ENCODE measurements around the gene HOPX.

HOPX gene

DNA sequence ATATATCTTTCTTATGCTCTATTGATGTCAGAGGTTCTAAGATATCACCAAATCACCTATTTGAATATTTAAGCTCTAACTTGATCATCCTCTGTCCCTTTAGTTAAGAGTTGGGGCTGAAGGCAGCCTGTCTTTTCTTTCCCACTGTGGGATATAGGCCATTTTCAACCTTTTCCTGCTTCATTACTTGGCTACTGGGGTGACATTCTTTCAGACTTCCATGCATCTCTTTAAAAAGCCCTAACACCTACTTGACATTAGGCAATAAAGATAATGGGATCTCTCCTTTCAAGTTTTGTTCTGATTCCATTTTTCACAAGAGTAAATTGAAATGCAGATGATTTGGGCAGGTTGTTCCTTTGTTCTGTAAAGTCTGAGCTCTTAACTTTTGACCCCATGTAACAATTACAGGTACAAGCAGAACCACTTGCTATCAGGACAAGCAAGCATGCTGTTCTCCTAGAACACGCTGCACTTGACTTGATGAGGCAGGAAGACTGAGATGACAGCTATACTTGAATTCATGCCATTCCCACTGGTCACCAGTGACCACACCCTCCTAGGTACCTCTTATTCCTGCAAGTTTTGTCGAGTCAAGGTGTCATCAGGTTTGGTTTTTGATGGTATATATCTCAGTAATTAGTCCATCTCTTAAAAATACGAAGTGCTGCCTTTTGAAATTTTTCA lies 18.2 kb downstream of the HOPX start:
- Histone ChIP-seq H2AFZ (ENCODE audit: low read length) (no peak overlapping the region), H3K27me3 (replicated peaks; ENCODE audit: insufficient read depth, low read length) (no peaks in the 10 kb centered on the region), H3K4me2 (ENCODE audit: low read depth, low read length) (no peak overlapping the region), H3K9ac (ENCODE audit: low read length) (no peak overlapping the region), H3K4me1 (ENCODE audit: low read length) (no peaks in the 10 kb centered on the region), H3K27ac (ENCODE audit: low read length) (no peak overlapping the region), H3K9me2 (replicated peaks; ENCODE audit: insufficient read depth, low read length) (no peaks in the 10 kb centered on the region), H3K4me3 (ENCODE audit: low read length) (no peak overlapping the region), H3K36me3 (replicated peaks; ENCODE audit: insufficient read depth, low read length) (no peaks in the 10 kb centered on the region), H4K20me1 (ENCODE audit: insufficient read depth, low read length) (no peaks in the 10 kb centered on the region), H3K79me2 (ENCODE audit: low read length) (no peaks in the 10 kb centered on the region), H3F3A (ENCODE audit: insufficient read depth, low read length) (no peaks in the 10 kb centered on the region), H3K9me3 (replicated peaks; ENCODE audit: insufficient read depth, low read length) (no peaks in the 10 kb centered on the region)
- DNase-seq: no peak
- TF ChIP-seq EZH2 (optimal IDR thresholded peaks at IDR 0.05; ENCODE audit: low read depth, low read length): no peak
- no peak for TF ChIP-seq EZH2phosphoT487 (IDR thresholded peaks at IDR 0.05; ENCODE audit: low read length)
- TF ChIP-seq, protein P1, sequence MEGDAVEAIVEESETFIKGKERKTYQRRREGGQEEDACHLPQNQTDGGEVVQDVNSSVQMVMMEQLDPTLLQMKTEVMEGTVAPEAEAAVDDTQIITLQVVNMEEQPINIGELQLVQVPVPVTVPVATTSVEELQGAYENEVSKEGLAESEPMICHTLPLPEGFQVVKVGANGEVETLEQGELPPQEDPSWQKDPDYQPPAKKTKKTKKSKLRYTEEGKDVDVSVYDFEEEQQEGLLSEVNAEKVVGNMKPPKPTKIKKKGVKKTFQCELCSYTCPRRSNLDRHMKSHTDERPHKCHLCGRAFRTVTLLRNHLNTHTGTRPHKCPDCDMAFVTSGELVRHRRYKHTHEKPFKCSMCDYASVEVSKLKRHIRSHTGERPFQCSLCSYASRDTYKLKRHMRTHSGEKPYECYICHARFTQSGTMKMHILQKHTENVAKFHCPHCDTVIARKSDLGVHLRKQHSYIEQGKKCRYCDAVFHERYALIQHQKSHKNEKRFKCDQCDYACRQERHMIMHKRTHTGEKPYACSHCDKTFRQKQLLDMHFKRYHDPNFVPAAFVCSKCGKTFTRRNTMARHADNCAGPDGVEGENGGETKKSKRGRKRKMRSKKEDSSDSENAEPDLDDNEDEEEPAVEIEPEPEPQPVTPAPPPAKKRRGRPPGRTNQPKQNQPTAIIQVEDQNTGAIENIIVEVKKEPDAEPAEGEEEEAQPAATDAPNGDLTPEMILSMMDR (IDR thresholded peaks at IDR 0.05; ENCODE audit: low read length): no peak

DNA sequence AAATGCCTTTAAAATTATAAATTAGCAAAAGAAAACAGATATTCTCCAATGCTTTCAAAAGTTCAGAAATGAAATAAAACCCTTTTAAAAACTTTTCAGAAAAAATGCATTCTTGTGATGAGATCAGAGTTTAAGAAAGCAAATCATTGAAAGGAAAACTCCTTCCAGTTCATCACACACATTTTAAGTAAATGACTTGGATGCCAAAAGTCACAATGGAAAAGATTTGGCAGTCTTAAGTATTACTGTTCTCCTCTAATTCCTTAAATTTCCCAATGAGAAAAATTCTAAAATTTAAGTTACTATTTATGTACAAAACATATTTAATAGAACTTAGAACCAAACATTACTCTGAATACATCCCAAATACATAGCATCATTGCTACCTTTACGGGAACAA lies 21.1 kb downstream of the HOPX start:
- Histone ChIP-seq H3K27ac (ENCODE audit: low read length) (no peak overlapping the region), H2AFZ (ENCODE audit: low read length) (no peak overlapping the region), H3K27me3 (replicated peaks; ENCODE audit: insufficient read depth, low read length) (peaks cover 7% of the 10 kb centered on the region; the same call in 1 of the 2 replicates), H3K9me2 (replicated peaks; ENCODE audit: insufficient read depth, low read length) (no peaks in the 10 kb centered on the region), H3K4me2 (ENCODE audit: low read depth, low read length) (no peak overlapping the region), H3K9me3 (replicated peaks; ENCODE audit: insufficient read depth, low read length) (no peaks in the 10 kb centered on the region), H3K4me3 (ENCODE audit: low read length) (no peak overlapping the region), H3K79me2 (ENCODE audit: low read length) (no peaks in the 10 kb centered on the region), H4K20me1 (ENCODE audit: insufficient read depth, low read length) (no peaks in the 10 kb centered on the region), H3K4me1 (ENCODE audit: low read length) (no peaks in the 10 kb centered on the region), H3K36me3 (replicated peaks; ENCODE audit: insufficient read depth, low read length) (no peaks in the 10 kb centered on the region), H3K9ac (ENCODE audit: low read length) (no peak overlapping the region), H3F3A (ENCODE audit: insufficient read depth, low read length) (no peaks in the 10 kb centered on the region)
- TF ChIP-seq, protein P1 (IDR thresholded peaks at IDR 0.05; ENCODE audit: low read length): no peak
- TF ChIP-seq EZH2phosphoT487 (IDR thresholded peaks at IDR 0.05; ENCODE audit: low read length) (no peak), EZH2 (optimal IDR thresholded peaks at IDR 0.05; ENCODE audit: low read depth, low read length) (no peak)
- DNase-seq: no peak

DNA sequence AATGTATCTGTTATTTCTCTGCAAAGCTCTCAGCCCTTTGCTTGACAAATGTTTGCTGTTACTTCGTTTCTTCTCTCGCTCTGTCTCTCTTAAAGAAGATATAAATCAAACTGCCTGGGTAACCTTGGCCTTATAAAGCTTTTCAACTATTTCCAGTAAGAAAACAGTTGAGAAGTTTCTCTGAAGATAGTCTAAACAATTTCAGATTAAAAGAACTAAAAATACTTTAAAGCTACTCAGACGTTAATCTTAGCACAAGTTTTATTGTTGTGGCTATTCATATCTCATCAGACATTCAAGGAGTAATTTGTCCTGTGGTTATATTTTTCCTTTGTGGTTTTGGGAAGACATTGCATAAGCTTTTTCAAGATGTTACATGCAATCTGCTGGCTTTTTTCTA lies 22.6 kb downstream of the HOPX start:
- Histone ChIP-seq H3K27me3 (replicated peaks; ENCODE audit: insufficient read depth, low read length) (peaks cover 7% of the 10 kb centered on the region; the same call in 1 of the 2 replicates), H4K20me1 (ENCODE audit: insufficient read depth, low read length) (no peaks in the 10 kb centered on the region)

More for the DNA sequence above, 22.6 kb downstream of the HOPX start:
- H3K9ac ChIP-seq (ENCODE audit: low read length): no peak overlapping the region
- no peak overlapping the region for H2AFZ ChIP-seq (ENCODE audit: low read length)
- H3F3A ChIP-seq (ENCODE audit: insufficient read depth, low read length): no peaks in the 10 kb centered on the region
- no peaks in the 10 kb centered on the region for H3K9me3 ChIP-seq (replicated peaks; ENCODE audit: insufficient read depth, low read length)
- TF ChIP-seq EZH2phosphoT487 (IDR thresholded peaks at IDR 0.05; ENCODE audit: low read length) (no peak), EZH2 (optimal IDR thresholded peaks at IDR 0.05; ENCODE audit: low read depth, low read length) (no peak)
- TF ChIP-seq, protein P1 (IDR thresholded peaks at IDR 0.05; ENCODE audit: low read length): no peak
- no peak overlapping the region for H3K4me2 ChIP-seq (ENCODE audit: low read depth, low read length)
- no peaks in the 10 kb centered on the region for H3K9me2 ChIP-seq (replicated peaks; ENCODE audit: insufficient read depth, low read length)
- no peaks in the 10 kb centered on the region for H3K36me3 ChIP-seq (replicated peaks; ENCODE audit: insufficient read depth, low read length)
- no peak overlapping the region for H3K4me3 ChIP-seq (ENCODE audit: low read length)
- no peak overlapping the region for H3K27ac ChIP-seq (ENCODE audit: low read length)
- no peaks in the 10 kb centered on the region for H3K79me2 ChIP-seq (ENCODE audit: low read length)
- peaks cover 5% of the 10 kb centered on the region for H3K4me1 ChIP-seq (ENCODE audit: low read length)
- no peak for DNase-seq
